ENCODE data around the gene RUNX2. TPM values are rescaled to one million over a fixed set of nuclear protein-coding genes. Genes with fewer than 3 reads are reported as not detected.

The RUNX2 gene
- total and polyA plus RNA-seq, 10 of the 15 experiments (the other 5 are each of a cell fraction or from before 2014, with no cell fraction given): 0.01 to 0.77 (median 0.15) TPM; not detected in 3

- BruUV-seq (replicated peaks): no TSS peak
- POLR2A ChIA-PET: interaction anchor here (1.4 kb wide), 1 partner anchor 11 kb away, joined by 3 read pairs; no protein-coding TSS in a partner anchor
- Histone ChIP-seq H4K20me1 (ENCODE audit: control insufficient read depth, insufficient read depth) (no peaks in the 10 kb centered on the region), H3K4me1 (ENCODE audit: control insufficient read depth, insufficient read depth, low read length) (no peaks in the 10 kb centered on the region; the same call in 1 of the 2 replicates), H2AFZ (ENCODE audit: control insufficient read depth, low read depth, low read length) (no peak overlapping the region), H3K36me3 (ENCODE audit: control insufficient read depth in 2 of 2, insufficient read depth in 2 of 2, low read length in 1 of 2) (no peaks in the 10 kb centered on the region), H3K79me2 (ENCODE audit: control insufficient read depth, insufficient read depth, low read length) (no peaks in the 10 kb centered on the region), H3K4me3 (no peak overlapping the region), H3K9me3 (replicated peaks; ENCODE audit: control insufficient read depth, insufficient read depth, low read length) (peaks cover 3% of the 10 kb centered on the region; the same call in 2 of the 3 replicates), H3K27me3 (replicated peaks in 1 of 2; ENCODE audit: control insufficient read depth in 2 of 2, insufficient read depth in 2 of 2, low read length in 1 of 2) (no peaks in the 10 kb centered on the region; a peak in 1 of 4 replicates), H3K9ac (ENCODE audit: control insufficient read depth, insufficient read depth, low read length) (no peak overlapping the region), H3K4me2 (ENCODE audit: control insufficient read depth, insufficient read depth) (no peak overlapping the region), H3K27ac (ENCODE audit: control insufficient read depth, insufficient read depth) (no peak overlapping the region)
- FAIRE-seq (no peak), DNase-seq (ENCODE audit: low read depth, low spot score) (no peak), ATAC-seq (peak; percentile 34)
- TF ChIP-seq PBX3 (IDR thresholded peaks at IDR 0.05; ENCODE audit: insufficient replicate concordance, low read depth, low read length) (no peak), ZBTB33 (IDR thresholded peaks at IDR 0.05) (no peak), SPI1 (IDR thresholded peaks at IDR 0.05; ENCODE audit: borderline replicate concordance, insufficient read depth, low read depth, low read length) (peak; percentile 32; the same call in 1 of the 2 replicates)
- CTCF ChIA-PET: no interaction called here
- 76% methylated on average over 1 of the region's 1 CpG for WGBS (ENCODE audit: insufficient coverage, insufficient replicate concordance, low lambda C conversion rate, missing lambda C conversion rate)
- RAD21 ChIA-PET (ENCODE audit: unreplicated experiment): interaction anchor here (1.6 kb wide), 1 partner anchor 18 kb away, joined by 6 read pairs; no protein-coding TSS in a partner anchor
- SMC1A ChIA-PET (ENCODE audit: uncharacterized antibody, unreplicated experiment): no interaction called here
- intact Hi-C loops (cut with micrococcal nuclease; ENCODE audit: unreplicated experiment): loop anchor here (2.0 kb wide), 1 partner anchor 14 kb away; no protein-coding TSS in a partner anchor
- in situ Hi-C loops (cut with MboI): no loop called here
Measured at GRCh38 chr6:45696738-45697137, 368.6 kb downstream of the RUNX2 start.
